Anterior cingulate cortex (tissue), 58 donors: ENCODE data around the gene ATF2.
"Not testable (repeated sequence)": the region's sequence is repeated elsewhere in the genome, so short reads cannot be mapped to it uniquely, and the experiment has no call there.

ENCODE experiments used
- DNase-seq, 58 donors: peaks; one replicate each; lab custom pipeline; 2025; lab: John Stamatoyannopoulos, UW

The ATF2 gene

GRCh38 chr2:175107146-175107545, 60.9 kb downstream of the ATF2 start:
- no peak for DNase-seq

- no peak for DNase-seq
These were observed 64.8 kb downstream of the ATF2 start for GRCh38 chr2:175103191-175103590.

- DNase-seq, result no peak
These were observed 66.5 kb downstream of the ATF2 start for GRCh38 chr2:175101514-175101913.

- DNase-seq, result no peak
These were observed 70.7 kb downstream of the ATF2 start for GRCh38 chr2:175097297-175097696.

- DNase-seq, result not testable (repeated sequence)
These were observed 83.9 kb downstream of the ATF2 start for GRCh38 chr2:175084117-175084516.

GRCh38 chr2:175080479-175080878, 87.5 kb downstream of the ATF2 start:
- no peak for DNase-seq

GRCh38 chr2:175076272-175076671, 91.7 kb downstream of the ATF2 start:
- no peak for DNase-seq

- no peak for DNase-seq
These were observed 93.5 kb downstream of the ATF2 start for GRCh38 chr2:175074478-175074877.

GRCh38 chr2:175068534-175068933, 99.5 kb downstream of the ATF2 start:
- DNase-seq, result no peak

GRCh38 chr2:175066411-175066810, 101.6 kb downstream of the ATF2 start:
- no peak for DNase-seq

GRCh38 chr2:175064797-175065196, 103.2 kb downstream of the ATF2 start:
- no peak for DNase-seq

GRCh38 chr2:175063741-175064140, 104.3 kb downstream of the ATF2 start:
- DNase-seq, result no peak

GRCh38 chr2:175062787-175063585, 105.0 kb downstream of the ATF2 start:
- no peak for DNase-seq

GRCh38 chr2:175057078-175057685, 110.8 kb downstream of the ATF2 start:
- no peak for DNase-seq

- no peak for DNase-seq
These were observed 112.0 kb downstream of the ATF2 start for GRCh38 chr2:175055993-175056392.

- no peak for DNase-seq
These were observed 113.7 kb downstream of the ATF2 start for GRCh38 chr2:175054340-175054739.

GRCh38 chr2:175049661-175050060, 118.3 kb downstream of the ATF2 start:
- DNase-seq, result no peak

GRCh38 chr2:175048275-175048674, 119.7 kb downstream of the ATF2 start:
- no peak for DNase-seq

GRCh38 chr2:175039490-175039889, 128.5 kb downstream of the ATF2 start:
- DNase-seq, result no peak

- DNase-seq, result no peak
These were observed 129.0 kb downstream of the ATF2 start for GRCh38 chr2:175039031-175039430.

- DNase-seq, result no peak
These were observed 130.1 kb downstream of the ATF2 start for GRCh38 chr2:175037941-175038340.

GRCh38 chr2:175036582-175037018, 131.4 kb downstream of the ATF2 start:
- no peak for DNase-seq
